H4 (cell line): ENCODE results near the gene PES1. TPM values are rescaled to one million over a fixed set of nuclear protein-coding genes. Genes with fewer than 3 reads are reported as not detected.
"Not testable (repeated sequence)": the region's sequence is repeated elsewhere in the genome, so short reads cannot be mapped to it uniquely, and the experiment has no call there.

Experiments used
- DNase-seq: peaks from one replicate; pipeline ENCODE4 v3.0.0-alpha.2; 2015; ENCODE audit warnings: low spot score
- total RNA-seq: library from RNA; depleted of rRNA; stranded (reverse); fragments of >200 nt; shearing (Covaris generic); gene quantifications from 2 replicates; pipeline ENCODE4 v1.2.3, GENCODE V29; 2014

The PES1 gene
- total RNA-seq, 1 experiment from 2014 or later = 74.2 TPM

GRCh38 chr22:30575859-30576258 lies 15.9 kb downstream of the PES1 start:
- DNase-seq = no peak

- DNase-seq = no peak
Measured at GRCh38 chr22:30574997-30575671, 16.6 kb downstream of the PES1 start.

DNA sequence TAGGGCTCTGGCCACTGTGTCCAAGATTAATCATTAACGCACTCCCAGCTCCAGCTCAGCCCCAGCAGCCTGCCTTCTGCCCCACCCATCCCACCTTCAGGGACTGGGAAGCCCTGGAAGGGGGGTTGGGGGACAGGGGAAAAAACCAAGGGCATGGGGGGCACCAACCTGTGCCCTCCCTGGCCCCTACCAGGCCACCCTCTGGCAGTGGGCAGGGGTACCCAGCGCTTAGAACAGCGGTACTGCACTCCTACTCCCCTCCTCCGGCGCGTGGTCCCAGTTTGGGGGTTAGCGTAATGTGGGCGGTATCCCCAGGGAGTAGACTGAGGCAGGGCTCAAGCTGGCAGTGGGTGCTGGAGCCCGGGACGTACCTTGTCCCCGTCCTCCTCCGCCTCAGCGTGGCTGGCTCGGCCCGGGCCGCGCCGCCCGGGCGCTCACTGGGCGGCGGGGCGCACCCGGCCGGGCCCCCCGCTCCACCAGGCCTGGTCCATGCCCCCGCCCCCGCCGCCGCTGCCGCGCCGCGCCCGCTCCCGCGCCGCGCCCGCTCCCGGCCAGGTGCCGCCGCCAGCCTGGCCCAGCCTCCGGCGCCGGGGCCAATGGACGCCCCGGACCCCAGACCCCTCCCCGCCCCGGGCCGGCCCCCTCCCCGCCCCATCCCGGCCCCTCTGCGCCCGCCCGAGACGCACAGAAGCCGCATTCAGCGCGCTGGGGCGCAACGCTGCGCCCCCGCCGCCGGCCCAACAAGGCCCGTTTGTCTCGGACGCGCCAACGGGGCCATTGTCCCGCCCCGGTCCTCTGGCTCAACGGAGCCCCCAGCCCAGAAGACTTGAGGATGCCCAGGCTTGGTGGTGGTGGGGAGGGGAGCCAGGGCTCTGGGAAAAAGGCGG lies 17.4 kb downstream of the PES1 start, which contains the start of gene GAL3ST1:
GAL3ST1 (minus strand) TSS at position 571 of the 887 bp plus-strand sequence. CDS start 17,273 bp downstream, outside the sequence.
- no peak for DNase-seq

DNA sequence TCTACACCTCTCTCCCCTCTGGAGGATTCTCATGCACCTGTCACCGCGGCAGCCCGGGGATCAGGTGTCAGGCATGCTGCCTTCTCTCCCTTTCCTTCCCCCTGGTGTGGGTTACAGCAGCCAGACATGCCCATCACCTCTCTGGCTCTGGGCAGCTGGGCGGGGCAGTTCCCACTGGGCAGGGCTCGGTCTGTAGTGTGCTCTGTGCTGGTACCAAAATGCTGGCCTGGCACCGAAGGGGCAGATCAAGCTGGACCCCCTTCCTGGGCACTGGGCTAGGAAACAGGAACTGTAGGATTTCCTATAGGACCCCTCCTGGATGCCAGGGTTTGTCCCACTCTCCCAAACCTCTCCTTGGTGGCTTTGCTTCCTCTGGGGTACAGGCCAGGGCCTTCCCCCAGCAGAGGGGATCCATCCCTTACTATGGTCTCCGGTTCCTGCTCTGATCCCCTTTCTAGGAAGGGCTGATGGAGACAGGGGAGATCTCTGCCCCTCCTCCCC lies 18.1 kb downstream of the PES1 start:
- no peak for DNase-seq

DNA sequence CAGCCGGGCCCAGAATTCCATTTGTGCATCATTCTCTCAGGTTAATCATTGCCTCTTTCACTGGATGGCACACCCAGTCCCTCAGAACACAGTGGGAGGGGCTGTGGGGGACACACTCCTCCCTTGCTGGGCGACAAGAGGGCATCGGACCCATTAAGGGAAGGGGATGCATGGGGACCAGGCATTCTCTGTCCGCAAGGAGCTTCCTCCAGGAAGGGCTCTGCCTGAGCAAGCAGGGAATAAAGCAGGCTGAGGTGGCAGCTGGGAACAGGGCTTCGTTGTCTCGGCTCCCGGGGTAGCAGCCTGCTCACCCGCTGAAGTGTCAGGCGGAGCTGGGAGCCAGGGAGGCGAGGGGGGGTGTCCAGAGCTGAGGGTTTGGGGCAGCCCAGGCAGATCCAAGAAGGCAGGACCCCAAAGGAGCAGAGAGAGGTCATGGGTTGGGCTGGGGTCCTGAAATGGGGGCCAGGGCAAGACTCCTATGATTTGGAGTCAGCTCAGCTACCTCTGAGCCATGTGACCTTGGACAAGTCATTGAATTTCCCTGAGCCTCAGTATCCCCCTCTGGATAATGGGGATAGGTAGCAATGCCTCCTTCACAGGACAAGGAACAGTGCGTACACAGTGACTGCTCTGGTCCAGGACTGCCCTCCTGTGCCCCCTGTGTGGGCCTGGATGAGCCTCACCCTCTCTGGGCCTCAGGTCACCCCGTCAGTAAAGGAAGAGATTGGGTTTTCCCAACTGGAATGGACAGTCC lies 18.7 kb downstream of the PES1 start:
- DNase-seq = no peak

DNA sequence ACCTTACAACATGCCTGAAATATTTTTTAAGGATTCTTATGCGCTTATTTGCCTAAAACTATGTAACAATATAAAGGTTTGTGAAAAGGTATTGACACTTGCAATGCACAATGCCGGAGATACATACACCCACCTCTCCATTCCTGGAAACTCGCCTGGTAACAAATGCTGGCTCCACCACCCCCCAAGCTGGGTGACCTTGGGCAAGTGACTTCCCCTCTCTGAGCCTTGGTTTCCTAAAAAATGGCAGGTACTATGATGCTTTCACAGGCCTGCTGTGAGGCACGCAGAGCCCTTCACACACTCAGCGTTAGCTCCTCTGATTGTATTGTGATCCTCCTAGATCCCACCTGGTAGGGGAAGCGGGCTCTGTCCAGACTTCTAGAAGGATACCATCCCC lies 19.5 kb downstream of the PES1 start:
- DNase-seq = no peak

GRCh38 chr22:30569674-30570202 lies 22.0 kb downstream of the PES1 start:
- DNase-seq = no peak

GRCh38 chr22:30568137-30568805 lies 23.4 kb downstream of the PES1 start:
- DNase-seq = no peak

DNA sequence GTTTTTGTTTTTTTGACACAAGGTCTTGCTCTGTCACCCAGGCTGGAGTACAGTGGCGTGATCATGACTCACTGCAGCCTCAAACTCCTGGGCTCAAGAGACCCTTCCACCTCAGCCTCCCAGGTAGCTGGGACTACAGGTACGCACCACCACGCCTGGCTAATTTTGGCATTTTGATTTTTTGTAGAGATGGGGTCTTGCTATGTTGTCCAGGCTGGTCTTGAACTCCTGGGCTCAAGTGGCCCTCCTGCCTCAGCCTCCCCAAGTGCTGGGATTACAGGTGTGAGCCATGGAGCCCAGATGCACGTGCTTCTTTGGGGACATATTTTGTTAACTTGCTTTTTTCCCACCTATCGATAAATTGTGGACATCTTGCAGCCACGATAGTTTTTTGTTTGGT lies 24.4 kb downstream of the PES1 start:
- DNase-seq = not testable (repeated sequence)

- no peak for DNase-seq
Measured at GRCh38 chr22:30566125-30566524, 25.6 kb downstream of the PES1 start.

DNA sequence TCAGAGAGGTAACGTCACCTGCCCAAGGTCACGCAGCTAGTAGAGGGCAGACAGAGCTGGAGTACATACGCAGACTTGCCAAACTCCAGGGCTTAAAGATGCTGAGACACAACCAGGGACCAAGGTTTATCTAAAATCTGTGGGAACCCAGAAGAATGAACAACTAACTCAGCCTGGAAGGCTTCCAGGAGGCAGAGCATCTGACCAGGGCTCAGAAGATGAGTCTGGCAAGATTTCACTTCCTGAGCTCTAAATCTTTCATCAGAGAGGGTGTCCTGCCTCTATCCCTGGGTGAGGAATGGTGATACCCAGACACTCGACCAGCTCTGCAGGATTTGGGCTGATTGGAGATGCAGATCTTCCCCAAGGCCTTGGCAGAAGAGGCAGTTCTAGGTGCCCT lies 26.4 kb downstream of the PES1 start:
- DNase-seq = no peak

DNA sequence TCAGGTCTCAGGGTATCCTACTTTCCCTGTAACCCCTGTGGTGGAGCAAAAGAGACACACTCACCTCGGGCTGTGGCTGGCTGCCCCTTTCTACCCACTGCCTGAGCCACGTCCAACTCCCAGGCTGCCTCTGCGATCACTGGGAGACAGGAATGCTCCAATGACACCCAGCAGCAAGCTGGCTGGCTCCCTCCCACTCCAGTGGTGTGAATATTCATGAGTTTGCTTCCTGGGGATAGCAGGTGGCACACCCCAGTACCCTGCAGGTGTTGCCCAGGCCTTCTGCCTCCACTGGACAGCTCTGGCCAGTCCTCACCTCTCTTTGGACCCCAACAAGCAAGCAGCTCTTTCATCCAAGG lies 27.0 kb downstream of the PES1 start:
- no peak for DNase-seq

- DNase-seq = no peak
Measured at GRCh38 chr22:30564045-30564760, 27.5 kb downstream of the PES1 start.

- DNase-seq = no peak
Measured at GRCh38 chr22:30562366-30562765, 29.3 kb downstream of the PES1 start.

DNA sequence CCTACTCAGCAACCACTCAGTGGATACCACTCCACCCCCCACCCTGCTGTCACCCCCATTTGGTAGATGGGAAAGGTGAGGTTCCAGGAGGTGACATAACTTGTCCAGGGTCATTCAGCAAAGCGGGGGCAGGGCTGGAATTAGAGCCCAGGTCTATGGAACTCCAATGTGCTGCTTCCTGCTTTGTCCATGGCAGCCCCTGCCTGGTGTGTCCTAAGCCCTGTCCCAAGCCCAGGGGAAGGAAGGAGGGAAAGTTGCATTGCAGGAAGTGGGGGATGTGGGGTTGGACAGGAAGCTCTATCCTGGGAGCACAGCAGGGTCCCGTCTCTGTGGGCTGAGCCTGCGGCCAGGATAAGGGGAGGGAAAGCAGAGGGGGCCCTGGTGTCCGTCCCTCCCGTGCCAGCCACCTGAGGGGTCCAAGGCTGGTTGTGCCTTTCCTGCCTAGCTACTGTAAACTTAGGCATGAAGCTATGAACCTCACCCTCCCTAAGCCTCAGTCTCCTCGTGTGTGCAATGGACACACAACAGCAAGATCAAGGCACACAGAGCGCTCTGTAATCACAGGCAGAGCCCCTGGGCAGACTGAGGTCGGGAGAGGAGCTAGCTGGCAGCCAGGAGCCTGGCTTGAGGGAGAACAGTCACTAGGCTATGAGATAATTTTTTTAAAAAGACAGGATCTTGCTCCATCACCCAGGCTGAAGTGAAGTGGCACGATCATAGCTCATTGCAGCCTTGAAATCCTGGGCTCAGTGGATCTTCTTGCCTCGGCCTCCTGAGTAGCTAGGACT lies 30.1 kb downstream of the PES1 start:
- DNase-seq = no peak

- DNase-seq = not testable (repeated sequence)
Measured at GRCh38 chr22:30560643-30561202, 31.0 kb downstream of the PES1 start.

DNA sequence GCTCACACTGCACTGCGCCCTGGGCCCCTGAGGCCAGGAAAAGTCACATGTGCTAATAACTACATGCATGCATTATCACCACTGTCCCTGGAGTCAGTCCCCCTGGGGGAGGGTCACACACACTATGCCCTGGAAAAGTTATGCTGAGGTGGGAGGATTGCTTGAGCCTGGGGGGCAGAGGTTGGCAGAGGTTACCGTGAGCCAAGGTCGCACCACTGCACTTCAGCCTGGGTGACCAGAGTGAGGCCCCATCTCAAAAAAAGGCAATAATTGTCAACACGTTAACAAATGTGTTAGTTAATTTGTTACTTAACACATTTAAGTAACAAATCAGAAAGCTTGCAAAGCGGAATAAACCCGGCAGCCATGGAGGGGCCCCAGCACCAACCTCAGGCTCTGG lies 31.8 kb downstream of the PES1 start:
- no peak for DNase-seq

GRCh38 chr22:30557243-30557642 lies 34.5 kb downstream of the PES1 start:
- no peak for DNase-seq

GRCh38 chr22:30556388-30556787 lies 35.3 kb downstream of the PES1 start:
- DNase-seq = no peak
